Activated effector memory CD4-positive, alpha-beta T cell treated with anti-CD3 and anti-CD28 coated beads, Interleukin-2, amount 50 U/mL, for 16 hours (primary cell): ENCODE results near the gene LDLRAD4.

Experiments
- DNase-seq: peaks from one replicate; pipeline ENCODE4 v3.0.0-alpha.2; 2020

LDLRAD4 gene

DNA sequence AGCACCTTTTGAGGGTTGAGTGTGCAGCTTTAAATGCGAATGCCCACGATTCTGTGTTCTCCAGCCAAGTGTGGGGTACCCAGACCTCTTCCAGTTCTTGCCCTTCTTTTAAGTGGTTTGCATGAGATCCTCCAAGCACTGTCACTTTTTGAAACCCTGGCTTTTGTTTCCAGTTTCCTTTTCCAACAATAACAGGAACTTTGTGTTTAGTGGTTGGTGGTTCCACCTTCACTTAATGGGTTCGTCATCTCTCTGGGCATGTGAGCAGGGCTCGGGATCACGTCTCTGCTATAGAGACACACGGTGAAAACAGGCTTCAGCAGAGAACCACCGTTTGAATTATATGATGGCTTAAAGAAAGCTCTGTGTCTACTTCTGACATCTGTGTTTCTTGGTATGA lies 197.6 kb downstream of the LDLRAD4 start:
- DNase-seq, result no peak

GRCh38 chr18:13416848-13417247 lies 198.3 kb downstream of the LDLRAD4 start:
- no peak for DNase-seq

DNA sequence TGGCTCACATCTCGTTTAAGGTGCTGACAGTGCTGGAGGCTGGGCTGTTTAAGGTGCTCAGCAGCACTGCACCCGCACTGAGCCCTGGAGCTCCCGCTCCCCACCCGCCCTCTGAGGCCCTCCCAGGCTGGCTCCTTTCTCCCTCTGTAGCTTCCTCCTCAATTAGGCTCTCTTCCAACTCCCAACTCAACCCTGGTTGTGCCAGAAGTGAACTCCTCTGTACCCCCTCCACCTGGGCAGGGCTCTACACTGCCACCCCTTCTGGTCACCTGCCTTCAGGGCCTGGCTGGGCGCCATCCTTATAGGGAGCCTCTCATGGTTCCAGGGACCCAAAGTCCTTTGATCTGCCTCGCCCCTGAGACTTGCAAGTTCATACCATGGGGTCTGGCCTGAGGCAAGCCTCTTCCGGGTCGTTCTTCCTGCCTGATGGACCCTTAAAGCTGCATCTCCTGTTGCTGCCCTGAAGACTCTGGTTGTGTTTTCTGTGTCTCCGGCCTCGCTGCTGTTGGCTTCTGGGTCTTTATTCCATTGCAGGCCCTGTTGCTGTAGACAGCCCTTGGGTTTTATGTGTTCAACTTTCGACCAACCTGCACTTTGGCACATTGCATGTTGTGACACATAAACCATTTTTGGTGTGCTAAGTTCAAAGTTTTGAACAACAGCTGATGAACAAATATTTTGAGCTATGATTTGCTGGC lies 199.6 kb downstream of the LDLRAD4 start:
- DNase-seq, result no peak

DNA sequence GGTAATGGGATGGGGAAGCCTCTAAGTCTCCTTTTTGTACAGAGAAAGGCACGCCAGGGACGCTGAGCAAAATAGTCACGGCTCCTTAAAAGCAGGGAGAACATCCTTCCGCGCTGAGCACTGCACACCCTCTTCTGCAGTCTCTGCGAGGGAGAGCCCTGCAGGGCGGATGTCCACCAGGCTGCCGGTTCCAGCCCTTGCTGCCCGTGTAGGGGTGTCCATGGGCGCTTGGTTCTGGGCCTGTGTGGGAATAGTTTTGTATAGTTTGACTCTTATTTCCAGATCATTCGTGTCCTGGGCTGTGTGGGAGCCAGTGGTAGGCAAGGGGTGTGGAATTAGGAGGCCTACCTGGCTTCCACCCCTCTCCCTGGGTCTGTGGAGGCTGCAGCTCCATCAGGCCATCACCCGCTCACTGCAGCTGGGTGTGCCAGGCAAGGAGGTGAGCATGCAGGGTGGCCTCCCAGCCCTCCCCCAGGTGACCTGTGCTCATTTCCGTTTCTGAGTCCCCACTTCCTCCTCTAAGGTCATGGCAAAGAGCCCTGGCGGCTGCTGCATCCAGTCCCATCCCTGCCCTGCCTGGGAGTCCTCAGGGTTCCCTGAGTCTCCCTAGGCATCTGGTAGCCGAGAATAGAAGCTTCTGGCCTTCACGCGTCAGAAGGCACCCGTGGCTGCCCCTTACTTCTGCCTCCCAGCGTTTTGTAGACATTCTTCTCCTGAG lies 202.6 kb downstream of the LDLRAD4 start:
- no peak for DNase-seq

DNA sequence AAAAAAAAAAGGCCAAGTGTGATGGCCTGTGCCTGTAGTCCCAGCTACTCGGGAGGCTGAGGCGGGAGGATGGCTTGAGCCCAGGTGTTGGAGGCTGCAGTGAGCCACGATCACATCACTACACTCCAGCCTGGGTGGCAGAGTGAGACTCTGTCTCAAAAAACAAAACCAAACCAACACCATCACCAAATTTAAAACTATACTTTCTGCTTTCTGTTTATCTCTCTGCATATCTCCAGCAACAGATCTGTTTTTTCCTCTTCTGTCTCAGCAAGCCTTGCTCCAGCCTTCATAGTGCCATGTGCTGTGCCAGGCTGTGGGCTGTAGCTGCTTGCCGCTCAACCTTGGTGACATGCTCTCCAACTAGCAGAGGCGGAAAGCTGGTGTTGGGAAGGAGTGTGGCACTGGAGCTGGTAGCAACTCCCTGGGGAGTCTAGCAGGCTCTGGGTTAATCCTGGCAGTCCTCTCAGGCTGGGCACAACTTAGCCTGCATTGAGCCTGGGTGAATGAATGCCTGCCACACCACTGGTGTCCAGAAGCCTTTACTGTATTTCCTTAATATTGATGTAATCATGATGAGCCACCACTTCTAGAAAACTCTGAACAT lies 204.1 kb downstream of the LDLRAD4 start:
- DNase-seq, result no peak

DNA sequence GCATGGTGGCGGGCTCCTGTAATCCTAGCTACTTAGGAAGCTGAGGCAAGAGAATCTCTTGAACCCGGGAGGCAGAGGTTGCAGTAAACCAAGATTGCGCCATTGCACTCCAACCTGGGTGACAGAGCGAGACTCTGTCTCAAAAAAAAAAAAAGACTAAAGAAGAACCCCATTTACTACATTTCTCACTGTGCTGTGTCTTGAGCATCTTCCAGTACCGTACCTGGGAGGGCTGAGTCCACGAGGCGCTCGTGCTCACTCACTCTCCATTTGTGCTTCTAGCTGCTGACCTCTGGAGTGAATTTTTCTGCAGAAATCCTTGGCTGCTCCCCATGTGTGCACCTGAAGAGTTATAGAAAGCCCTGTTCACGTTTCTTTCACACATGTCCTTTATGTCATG lies 204.8 kb downstream of the LDLRAD4 start:
- DNase-seq, result no peak

- no peak for DNase-seq
These were observed 205.8 kb downstream of the LDLRAD4 start for GRCh38 chr18:13424363-13424762.

DNA sequence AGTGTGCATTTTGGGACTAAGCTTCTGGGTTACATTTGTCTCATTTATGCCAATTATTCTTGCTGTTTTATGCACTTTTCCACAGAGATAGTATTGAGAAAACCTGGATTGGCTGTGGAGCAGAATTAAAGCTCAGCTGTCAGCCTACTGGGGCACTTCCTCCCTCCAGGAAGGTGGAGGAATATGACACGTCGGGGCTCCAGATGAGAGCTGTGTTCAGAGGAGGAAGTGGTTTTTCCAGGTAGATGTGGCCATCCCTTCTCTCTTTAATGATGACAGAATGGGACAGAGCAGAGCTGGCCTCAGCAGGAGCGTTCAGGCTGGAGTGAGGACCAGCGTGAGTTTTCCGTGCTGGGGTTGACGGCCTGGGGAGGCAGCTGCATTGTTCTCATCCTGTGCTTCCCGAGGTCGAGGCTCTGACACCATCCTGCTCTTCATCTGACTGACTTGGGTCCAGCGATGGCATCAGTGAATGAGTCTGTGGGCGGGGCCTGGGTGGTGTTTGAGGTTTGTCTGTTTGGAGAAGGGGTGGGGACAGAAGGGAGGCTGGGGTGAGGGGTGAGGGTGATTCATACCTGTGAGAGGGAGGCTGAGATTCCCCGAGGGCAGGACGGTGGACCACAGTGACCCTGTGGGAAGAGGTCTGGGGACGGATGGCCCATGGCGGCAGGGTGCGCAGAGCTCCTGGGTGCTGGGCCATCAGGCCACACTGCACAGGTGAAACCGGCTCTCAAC lies 207.0 kb downstream of the LDLRAD4 start:
- no peak for DNase-seq

DNA sequence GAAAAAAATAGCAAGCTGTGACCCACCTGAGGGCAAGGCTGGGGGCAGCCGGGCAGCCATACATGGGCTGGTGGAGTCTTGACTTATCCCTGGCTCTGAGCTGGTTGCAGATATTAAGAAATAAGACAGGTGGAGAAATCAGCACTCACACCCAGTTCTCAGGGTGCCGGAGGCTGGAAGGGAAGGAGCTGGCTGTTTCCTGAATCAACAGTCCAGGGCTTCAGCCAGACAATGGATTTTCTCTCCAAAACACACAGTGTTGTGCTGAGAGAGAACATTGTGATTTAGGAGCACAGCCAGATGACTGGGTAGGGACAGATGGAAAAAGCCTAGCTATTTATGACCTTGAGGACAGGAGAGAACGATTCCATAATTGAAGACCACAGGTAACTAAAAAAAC lies 208.8 kb downstream of the LDLRAD4 start:
- no peak for DNase-seq

DNA sequence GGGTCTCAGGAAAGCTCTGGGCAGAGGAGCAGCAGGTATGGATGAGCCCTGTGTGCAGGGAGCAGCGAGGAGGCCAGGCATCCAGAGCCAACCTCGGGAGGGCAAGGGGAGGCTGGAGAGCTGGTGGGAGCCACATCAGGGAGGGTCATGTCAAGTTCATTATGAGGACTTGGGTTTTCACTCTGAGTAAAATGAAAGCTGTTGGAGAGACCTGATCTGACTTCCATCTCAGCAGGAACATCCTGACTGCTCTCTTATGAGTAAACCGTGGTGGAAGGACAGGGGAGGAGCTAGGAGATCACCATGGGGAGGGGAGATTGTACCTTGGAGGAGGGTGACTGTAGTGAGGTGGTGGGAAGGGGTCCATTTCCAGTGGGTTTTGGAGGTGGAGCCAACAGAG lies 209.8 kb downstream of the LDLRAD4 start:
- DNase-seq, result no peak

GRCh38 chr18:13429016-13429415 lies 210.5 kb downstream of the LDLRAD4 start:
- no peak for DNase-seq

GRCh38 chr18:13429884-13430510 lies 211.4 kb downstream of the LDLRAD4 start:
- DNase-seq, result no peak

GRCh38 chr18:13430663-13431062 lies 212.1 kb downstream of the LDLRAD4 start:
- no peak for DNase-seq

DNA sequence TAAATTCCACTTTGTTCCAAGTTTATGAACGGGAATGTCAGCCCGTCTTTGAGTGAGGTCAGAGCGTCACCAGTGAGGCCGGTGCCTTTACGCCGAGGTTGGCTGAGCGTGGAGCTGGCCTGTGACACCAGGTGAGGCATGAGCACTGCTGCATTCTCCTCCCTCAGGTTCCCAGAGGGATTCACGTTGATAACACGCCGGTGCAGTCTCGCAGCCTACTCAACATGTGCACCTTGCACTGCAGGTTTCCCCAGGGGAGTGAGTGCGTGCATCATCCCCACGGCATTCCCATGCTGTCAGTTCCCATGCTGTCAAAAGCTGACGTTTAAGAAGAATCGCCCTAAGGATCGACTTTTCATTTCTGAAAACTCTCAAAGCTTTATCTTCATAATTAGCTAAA lies 213.3 kb downstream of the LDLRAD4 start:
- DNase-seq, result no peak

GRCh38 chr18:13433125-13433524 lies 214.6 kb downstream of the LDLRAD4 start:
- DNase-seq, result no peak

DNA sequence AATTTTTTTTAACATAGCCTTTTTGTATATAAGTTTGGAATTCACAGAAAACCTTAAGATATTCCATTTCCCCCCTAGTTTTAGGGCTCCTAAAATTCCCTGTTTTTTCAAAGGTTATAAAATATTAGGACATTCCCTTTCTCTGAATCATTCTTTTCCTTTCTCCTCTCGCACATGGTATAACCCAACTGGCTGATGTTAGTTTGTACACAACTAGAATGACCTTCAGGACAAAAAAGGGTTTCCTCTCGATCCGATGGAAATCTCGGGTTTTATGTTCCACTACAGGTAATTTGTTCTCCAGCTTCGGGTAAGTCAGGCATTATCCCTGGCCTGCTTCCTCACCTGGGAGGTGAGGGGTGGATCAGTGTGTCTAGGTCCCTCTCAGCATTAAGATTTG lies 215.1 kb downstream of the LDLRAD4 start:
- DNase-seq, result no peak

GRCh38 chr18:13434854-13435253 lies 216.3 kb downstream of the LDLRAD4 start:
- DNase-seq, result no peak

DNA sequence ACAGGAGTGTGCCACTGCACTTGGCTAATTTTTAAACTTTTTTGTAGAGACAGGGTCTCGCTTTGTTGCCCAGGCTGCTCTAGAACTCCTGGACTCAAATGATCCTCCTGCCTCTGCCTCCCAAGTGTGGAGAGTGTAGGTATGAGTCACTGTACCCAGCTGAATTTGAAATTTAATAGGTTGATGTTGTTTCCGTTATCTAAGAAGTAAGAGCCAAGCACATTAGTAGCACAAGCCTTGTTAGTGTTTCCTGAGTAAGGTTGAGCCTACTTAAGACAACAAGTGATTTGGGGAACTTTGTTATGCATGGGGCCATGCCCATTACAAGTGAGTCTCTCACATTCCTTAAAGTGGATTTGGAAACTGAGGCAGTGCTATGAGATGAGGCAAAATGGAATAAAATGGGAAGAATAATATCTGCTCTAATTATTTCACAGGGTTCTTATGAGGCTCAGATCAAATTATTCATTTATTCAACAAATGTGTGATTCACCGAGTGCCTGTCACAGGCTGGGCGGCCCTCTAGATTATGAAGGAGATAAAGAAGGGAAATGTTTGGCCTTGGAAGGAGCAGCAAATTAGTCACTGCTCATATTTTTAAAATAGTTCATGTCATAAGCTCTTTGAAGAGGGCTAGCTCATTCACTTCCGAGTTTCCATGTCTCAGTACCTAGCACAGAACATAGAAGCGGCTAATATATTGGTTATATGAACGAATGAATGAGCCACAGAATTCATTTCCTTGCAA lies 217.2 kb downstream of the LDLRAD4 start:
- DNase-seq, result peak; percentile 70

GRCh38 chr18:13436576-13436975 lies 218.0 kb downstream of the LDLRAD4 start:
- peak; percentile 79 for DNase-seq

- no peak for DNase-seq
These were observed 218.5 kb downstream of the LDLRAD4 start for GRCh38 chr18:13437034-13437433.

DNA sequence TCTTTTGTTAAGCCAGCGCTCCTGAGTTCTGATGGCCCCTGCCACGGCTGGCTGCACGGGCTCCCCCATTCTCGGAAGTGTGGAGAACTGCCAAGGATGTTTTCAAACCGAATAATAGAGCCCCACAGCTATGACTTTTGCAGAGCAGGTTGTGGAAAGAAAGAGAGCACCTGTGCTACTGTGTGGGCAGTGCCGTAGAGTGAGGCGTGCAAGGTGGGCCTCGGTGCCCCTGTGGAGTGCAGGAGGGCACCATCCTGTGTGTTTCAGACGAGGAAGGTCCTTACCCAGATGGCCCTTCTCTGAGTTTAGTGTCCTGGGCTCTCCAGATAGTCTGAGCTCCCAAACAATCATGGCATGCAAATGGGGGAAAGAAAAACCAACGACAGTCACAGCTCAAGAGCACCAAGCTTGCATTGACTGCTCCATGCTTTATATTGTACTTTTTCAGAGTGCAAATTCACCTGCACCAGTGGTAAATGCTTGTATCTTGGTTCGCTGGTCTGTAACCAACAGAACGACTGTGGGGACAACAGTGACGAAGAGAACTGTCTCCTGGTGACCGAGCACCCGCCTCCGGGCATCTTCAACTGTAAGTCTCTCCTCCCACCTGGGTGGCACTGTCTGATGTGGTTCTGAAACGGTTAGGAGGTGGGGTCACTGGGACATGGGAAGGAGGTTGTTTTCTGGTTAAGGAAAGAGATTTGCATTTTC lies 219.4 kb downstream of the LDLRAD4 start:
- peak; percentile 82 for DNase-seq
